ENCODE results near the gene DOHH. TPM values are rescaled to one million over a fixed set of nuclear protein-coding genes. Genes with fewer than 3 reads are reported as not detected.

Gene DOHH
- total RNA-seq, 1 donor from 2014 or later, result 15.8 TPM

Small RNAs within 50 kb of the gene (small RNA-seq; reads per million reads assigned to genes)
- gene RF00212 (ENCODE audit: low replicate concordance), result not detected

Other genes starting within 250 kb of the DOHH start
- gene NFIC, start 134.1 kb downstream of the DOHH start, total RNA-seq, result 70.0 TPM
- not detected for gene SMIM24, start 20.1 kb downstream of the DOHH start, total RNA-seq
- not detected for gene SMIM44, start 17.2 kb downstream of the DOHH start, total RNA-seq
- 47.2 TPM for gene FZR1, start 5.6 kb upstream of the DOHH start, total RNA-seq
- not detected for gene TEKTIP1, start 38.5 kb upstream of the DOHH start, total RNA-seq
- gene MFSD12, start 56.9 kb upstream of the DOHH start, total RNA-seq, result 20.6 TPM
- gene HMG20B, start 72.3 kb upstream of the DOHH start, total RNA-seq, result 34.7 TPM
- gene GIPC3, start 84.8 kb upstream of the DOHH start, total RNA-seq, result 0.21 TPM
- 2.4 TPM for gene TBXA2R, start 106.2 kb upstream of the DOHH start, total RNA-seq
- gene CACTIN, start 126.1 kb upstream of the DOHH start, total RNA-seq, result 23.2 TPM
- gene PIP5K1C, start 199.8 kb upstream of the DOHH start, total RNA-seq, result 20.7 TPM
- gene TJP3, start 207.7 kb upstream of the DOHH start, total RNA-seq, result 5.4 TPM

Data from tongue (tissue), 2 donors.